Globus pallidus (tissue), 1 donor: ENCODE results near the gene MSX1.

Source experiments
- DNase-seq: peaks from one replicate; pipeline ENCODE4 v3.0.0-alpha.2; 2015; ENCODE audit warnings: low spot score

The MSX1 gene

DNA sequence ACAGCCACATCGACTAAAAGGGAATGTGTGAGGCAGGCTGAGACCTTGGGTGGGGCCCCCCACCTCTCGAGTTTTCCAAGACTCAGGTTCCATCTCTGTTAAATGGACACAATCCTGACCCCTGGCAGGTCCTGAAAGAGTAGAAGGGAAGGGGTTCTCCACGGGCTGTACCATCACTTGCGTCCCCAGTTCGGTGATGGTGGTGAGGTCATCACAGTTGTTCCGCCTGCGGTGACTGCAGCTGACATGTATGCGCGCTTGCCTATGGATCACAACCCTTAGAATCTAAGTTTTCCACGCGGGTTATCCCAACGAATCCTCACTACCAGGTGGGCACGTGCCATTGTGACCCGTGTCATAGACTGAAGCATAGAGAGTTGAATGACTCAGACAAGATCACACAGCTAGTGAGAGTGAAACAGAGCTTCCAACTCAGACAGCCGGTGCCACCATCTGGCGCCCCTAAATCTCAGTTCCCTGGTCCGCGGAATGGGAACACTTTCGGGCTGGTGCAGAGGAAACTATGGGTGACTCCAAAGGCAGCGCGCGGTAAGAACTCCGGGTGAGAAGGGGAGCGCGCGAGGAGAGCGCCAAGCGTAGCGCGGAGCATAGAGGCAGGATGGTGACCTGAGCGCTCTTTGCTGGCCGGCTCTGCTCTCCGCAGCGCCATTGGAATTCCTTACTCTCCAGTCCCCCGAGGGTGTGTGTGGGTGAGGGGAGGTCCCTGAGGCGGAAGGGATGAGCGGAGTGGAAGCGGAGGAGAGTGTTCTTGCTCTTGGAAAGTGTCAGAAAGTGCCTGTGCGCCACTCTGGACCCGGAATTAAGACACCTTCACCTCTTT is 10.5 kb downstream of the MSX1 start:
- DNase-seq: no peak

- DNase-seq: no peak
Measured at GRCh38 chr4:4870576-4871241, 11.2 kb downstream of the MSX1 start.

DNA sequence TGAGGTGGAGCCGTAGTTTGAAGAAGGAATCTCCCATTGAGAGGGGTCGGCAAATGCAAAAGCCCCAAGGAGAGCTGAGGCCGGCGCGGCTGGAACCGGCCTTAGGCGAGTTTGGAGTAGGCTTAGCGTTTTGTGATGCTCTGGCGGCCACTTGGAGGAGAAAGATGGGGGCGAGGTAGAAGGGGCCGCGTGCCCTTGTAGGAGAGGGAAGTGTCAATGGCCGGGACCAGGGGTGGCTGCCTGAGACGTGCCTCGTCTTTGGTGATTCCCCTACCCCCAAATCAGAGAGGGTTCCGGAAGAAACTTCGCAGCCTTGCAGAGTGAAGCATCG is 11.7 kb downstream of the MSX1 start:
- DNase-seq: no peak

- no peak for DNase-seq
Measured at GRCh38 chr4:4871573-4872313, 12.3 kb downstream of the MSX1 start.

DNA sequence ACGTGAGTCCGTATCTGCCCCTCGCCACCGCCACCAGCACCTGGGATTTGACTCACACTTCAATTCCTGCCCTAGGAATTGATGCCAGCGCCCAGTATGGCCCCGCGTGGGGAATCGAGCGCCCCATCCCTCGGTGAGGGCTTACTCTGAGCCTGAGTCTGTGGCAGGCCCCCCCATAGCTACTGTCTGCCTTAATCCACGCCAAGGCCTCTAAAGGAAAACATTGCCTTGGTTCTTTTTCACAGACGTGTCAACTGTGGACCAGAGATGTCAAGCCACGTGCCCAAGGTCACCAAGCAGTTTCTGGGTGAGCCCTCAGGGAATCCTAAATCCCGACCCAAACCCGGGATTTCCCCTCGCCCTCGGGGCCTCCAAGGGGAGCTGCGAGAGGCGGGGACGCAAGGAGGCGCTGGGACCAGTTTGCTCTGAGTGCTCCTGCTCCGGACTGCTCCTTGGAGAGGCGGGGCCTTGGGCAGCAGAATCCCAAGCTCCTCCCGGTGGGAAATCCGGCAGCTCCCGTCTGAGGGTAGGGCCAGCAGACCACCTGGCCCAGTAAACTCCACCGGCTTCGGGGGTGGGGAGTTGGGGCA is 12.9 kb downstream of the MSX1 start:
- DNase-seq: no peak

DNA sequence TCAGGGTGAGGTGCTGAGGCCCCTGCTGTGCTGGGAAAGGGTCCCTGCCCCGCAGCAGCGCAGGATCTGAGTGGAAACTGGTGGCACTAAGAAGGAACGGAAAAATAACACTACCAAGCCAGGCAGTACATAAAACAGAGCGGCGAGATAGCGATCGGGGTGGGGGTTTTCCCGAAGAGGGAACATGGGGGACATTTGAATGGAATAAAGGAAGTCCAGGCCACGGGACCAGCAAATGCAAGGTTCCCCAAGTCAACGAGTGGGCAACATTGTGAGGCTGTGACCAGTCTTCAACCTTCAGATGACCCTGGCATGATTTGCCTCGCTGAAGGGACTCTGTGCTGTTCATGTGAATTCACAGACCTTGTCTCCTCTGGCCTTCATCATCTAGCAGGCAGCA is 13.7 kb downstream of the MSX1 start:
- DNase-seq: no peak

- DNase-seq: no peak
Measured at GRCh38 chr4:4874254-4874653, 14.8 kb downstream of the MSX1 start.

DNA sequence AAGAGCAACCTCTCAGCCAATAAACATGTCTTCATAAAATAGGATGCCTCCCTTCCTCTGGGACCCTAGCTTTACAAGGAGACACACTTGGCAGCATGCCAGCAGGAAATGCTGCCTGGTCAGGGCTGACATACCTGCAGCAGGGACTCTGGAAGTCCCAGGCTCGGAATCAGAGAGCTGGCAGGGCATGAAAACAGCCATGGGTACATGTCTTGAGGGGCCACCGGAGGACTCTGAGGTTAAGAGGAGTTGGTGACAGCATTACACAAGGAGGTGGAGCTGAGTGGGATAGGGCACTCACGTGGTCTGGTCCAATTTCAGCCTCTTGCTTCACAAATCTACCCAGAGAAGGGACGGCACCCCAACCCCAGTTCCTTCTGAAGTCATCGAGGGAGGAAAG is 15.7 kb downstream of the MSX1 start:
- no peak for DNase-seq

GRCh38 chr4:4875611-4876010 is 16.1 kb downstream of the MSX1 start:
- DNase-seq: no peak

- DNase-seq: no peak
Measured at GRCh38 chr4:4876945-4877661, 17.6 kb downstream of the MSX1 start.

- no peak for DNase-seq
Measured at GRCh38 chr4:4880492-4880891, 21.0 kb downstream of the MSX1 start.

DNA sequence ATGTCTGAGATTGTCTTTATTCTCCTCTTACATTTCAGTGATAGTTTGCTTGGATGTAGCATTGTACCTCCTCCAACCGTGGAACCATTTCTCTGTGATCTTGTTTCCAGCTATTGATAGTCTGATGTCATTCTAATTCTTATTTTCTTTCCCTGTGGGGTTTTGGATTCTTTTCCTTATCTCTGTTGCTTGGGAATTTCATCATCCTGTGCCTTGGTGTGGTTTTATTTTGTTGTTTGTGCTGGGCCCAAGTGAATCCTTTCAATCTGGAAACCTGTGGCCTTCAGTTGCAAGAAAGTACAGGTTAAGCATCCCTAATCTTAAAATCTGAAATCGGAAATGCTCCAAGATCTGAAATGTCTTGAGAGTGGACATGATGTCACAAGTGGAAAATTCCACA is 22.0 kb downstream of the MSX1 start:
- no peak for DNase-seq

GRCh38 chr4:4884611-4885010 is 25.1 kb downstream of the MSX1 start:
- DNase-seq: no peak

GRCh38 chr4:4887426-4887825 is 28.0 kb downstream of the MSX1 start:
- no peak for DNase-seq

- DNase-seq: no peak
Measured at GRCh38 chr4:4888695-4889094, 29.2 kb downstream of the MSX1 start.

- DNase-seq: no peak
Measured at GRCh38 chr4:4889781-4890180, 30.3 kb downstream of the MSX1 start.

DNA sequence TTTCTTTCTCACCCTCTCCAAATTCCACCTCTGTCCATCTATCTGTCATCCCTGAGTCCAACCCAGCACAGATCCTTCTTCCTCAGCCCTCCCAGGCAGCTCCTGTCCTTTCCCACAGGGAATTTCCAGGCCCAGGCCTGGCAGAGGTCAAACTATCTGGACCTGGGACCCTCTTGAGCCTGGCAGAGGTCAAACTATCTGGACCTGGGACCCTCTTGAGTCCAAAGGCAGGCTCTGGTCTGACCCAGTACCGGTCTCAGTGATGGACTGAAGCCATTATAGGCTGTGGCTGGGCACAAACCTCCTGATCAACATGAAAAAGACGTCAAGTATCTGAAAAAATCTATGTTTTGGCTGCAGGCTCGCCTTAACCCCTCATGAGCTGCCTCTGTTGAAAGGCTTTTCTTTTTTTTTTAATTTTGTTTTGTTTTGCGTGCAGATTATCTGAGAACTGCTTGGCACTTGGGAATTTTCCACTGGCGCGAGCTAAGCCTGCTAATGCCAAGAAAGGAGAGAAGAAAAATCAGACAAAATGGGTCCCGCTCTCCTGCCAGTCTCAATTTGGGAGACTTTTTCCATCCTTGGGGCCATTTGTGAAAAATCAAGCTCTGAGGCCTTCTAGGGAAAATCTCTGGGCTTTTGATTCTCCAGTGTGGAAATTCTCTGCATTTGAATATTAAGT is 31.2 kb downstream of the MSX1 start:
- DNase-seq: no peak

DNA sequence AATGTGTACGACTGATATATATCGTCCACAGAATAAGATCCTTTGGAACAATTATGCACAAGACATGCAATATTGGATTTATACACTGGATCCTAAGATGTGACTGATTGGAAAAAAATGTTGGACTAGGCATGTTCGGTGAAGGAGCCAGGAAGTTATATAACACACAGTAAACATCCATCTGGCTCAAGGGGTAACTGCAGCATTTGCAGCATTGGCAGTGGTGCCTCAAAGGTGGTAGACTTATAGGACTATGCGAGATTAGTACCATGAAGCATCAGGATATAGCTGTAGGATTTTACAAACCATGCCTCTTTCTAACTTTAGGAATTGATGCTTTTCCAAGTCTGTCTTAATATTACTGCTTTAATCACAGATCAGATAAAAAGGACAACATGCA is 34.3 kb downstream of the MSX1 start:
- no peak for DNase-seq

- DNase-seq: no peak
Measured at GRCh38 chr4:4899202-4899925, 39.9 kb downstream of the MSX1 start.

- no peak for DNase-seq
Measured at GRCh38 chr4:4901877-4902276, 42.4 kb downstream of the MSX1 start.

DNA sequence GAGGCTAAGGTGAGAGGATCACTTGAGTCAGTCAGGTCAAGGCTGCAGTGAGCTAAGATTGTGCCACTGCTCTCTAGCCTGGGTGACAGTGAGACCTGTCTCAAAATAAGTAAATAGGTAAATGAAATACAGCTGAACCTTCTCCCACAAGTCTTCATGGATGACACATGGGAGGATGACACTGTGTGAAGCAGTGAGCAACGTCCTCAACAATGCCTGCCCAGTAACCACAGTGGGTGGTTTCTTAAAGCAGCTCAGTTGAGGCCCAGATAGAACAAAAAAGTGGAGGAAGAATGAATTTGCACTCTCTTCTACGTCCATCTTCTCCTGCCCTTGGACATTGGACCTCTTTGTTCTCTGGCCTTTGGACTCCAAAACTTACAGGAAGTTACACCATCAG is 52.7 kb downstream of the MSX1 start:
- DNase-seq: no peak
